ENCODE data around the gene RASGRF1. TPM values are rescaled to one million over a fixed set of nuclear protein-coding genes. Genes with fewer than 3 reads are reported as not detected.
"Not testable (repeated sequence)": the region's sequence is repeated elsewhere in the genome, so short reads cannot be mapped to it uniquely, and the experiment has no call there.

The RASGRF1 gene
- total RNA-seq, 1 donor from 2014 or later = not detected

DNA sequence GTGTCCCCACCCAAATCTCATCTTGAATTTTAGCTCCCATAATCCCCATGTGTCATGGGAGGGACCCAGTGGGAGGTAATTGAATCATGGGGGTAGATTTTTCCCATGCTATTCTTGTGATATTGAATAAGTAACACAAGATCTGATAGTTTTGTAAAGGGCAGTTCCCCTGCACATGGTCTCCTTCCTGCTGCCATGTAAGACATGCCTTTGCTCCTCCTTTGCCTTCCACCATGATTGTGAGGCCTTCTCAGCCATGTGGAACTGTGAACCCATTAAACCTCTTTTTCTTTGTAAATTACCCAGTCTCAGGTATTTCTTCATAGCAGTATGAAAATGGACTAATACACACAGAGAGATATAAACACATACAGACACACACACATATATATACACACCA is 66.1 kb downstream of the RASGRF1 start:
- intact Hi-C loops (cut with micrococcal nuclease) = not testable (repeated sequence)

DNA sequence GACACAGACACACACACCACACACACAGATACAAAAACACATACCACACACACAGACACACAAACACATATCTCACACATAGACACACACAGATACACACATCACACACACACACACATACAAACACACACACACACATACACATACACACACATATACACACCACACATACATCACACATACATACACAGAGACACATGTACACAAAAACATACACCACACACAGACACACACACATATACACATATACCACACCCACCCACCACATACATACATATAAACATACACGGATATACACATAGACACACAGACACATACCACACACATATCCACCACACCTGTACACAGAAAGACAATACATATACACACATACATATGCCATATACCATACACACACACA is 66.7 kb downstream of the RASGRF1 start:
- no peak for ATAC-seq
- intact Hi-C loops (cut with micrococcal nuclease) = no loop called here

More for the DNA sequence above, 66.1 kb downstream of the RASGRF1 start:
- DNase-seq, ATAC-seq: not testable (repeated sequence)

DNA sequence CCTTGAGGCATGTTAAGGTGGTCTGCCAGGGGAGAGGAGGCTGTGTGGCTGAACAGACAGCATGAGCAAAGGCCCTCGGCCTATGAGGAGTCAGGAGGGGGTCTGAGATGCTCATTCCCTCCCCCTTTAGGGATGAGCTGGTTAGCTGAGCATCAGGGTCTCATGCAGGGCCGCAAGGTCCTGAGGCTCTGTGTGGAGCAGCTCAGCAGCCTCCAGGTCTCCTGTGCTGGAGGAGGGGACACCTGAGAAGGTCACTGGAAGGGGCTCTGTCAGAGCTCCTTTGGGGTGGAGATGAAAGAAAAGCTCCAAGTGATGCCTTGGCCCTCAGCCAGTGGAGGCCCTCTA is 67.1 kb downstream of the RASGRF1 start:
- ATAC-seq (no peak), DNase-seq (no peak)
- intact Hi-C loops (cut with micrococcal nuclease) = no loop called here

More for the DNA sequence above, 66.7 kb downstream of the RASGRF1 start:
- DNase-seq = no peak

DNA sequence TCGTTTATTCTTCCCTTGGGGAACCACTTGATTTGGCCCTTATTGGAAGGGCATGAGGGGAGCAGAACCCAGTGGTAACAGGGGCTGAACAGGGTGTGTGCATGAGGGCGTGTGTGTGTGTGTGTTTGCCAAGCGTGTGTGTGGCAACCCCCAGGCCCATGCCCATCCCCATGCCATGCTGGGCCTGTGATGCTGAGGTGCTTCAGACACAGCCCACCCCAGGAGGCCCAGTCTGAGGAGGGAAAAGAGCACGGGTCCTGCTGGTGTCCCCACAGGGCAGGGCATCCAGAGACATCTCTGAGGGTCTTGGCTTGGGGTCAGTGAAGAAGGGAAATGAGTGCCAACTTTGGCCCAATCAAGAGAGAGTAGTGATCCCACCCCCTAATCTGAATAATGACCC is 71.6 kb downstream of the RASGRF1 start:
- intact Hi-C loops (cut with micrococcal nuclease) = no loop called here
- ATAC-seq = no peak
- DNase-seq = no peak

DNA sequence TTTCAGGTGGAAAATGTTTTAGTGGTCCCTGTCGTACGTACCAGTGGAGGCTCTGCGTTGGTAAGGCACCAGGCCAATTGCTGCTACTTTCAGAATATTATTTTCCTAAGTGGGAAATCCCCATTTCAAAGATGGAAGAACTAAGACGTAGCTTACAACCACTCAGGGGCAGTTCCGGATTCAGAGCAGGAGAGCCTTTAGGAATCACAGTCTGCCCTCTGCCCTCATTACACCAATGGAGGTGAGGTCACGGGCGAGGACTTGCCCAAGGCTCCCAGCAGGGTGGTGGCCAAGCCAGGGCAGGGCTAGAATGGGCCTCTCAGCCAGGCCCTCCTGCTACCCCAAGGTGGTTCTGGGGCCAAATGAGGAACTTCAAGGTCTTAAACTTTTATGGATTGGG is 72.6 kb downstream of the RASGRF1 start:
- intact Hi-C loops (cut with micrococcal nuclease) = no loop called here
- ATAC-seq = no peak
- no peak for DNase-seq

DNA sequence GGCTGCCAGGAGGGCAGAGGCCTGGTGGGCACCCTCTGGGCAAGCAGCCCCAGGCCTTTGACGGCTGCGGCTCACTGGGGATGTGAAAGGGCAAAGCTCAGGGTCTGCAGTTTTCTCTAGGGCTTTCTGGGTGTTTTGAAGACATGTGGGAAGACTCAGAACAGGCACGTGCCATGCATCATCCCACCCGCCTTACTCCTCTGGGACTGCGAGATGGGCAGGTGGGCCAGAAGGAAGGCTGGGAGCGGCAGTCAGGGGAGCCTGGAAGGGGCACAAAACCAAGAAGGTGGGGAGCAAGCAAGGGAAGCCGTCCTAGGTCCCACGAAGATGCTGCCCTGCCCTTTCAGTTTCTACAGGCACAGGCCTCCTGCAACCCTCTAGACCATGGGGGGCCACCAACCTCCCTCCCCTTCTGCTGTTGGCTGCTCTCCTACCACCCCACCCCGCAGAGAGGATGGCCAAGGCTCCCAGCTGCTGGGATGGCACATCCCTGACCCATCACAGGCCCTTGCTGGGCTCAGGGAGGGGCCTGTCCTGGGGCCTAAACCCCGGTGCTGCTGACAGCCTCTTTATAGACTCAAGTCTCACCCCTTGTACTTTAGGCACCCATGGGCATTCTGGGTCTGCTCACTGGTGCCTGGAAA is 73.9 kb downstream of the RASGRF1 start:
- intact Hi-C loops (cut with micrococcal nuclease) = no loop called here
- DNase-seq (no peak), ATAC-seq (no peak)

DNA sequence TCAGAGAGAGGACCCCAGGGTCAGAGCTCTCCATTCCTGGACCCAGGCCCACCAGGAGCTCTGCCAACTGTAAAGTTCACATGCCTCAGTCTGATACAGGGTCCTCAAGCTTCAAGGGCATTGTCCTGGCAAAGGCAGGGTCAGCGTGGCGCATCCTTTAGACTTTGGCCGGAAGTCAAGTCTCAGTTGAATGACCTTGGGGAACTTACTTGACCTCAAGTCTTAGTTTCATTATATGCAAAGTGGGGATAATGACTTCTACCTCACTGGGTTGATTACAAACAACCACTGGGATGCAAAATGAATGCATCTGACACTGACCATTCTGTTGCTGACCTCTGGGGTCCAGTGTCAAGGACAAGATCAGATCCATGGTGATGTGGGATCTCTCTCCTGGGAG is 75.2 kb downstream of the RASGRF1 start:
- no peak for ATAC-seq
- no peak for DNase-seq
- intact Hi-C loops (cut with micrococcal nuclease) = no loop called here

DNA sequence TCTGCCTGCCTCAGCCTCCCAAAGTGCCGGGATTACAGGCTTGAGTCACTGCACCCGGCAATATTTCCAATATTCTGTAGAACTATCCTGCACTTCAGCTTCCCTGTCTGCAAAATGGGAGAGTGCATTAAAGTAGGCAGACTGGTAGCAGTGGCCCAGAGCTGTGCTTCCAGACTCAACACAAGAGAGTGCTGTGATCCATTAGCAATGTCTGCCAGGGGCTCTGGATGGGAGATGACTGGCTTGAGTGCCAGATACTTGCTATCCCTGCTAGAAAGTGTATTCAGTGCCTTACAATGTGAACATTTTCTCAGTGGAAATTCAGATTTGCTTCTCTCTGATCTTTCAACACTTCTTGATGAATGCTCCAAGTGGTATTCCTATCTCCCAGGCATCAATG is 80.3 kb downstream of the RASGRF1 start:
- ATAC-seq (no peak), DNase-seq (no peak)
- intact Hi-C loops (cut with micrococcal nuclease) = no loop called here

DNA sequence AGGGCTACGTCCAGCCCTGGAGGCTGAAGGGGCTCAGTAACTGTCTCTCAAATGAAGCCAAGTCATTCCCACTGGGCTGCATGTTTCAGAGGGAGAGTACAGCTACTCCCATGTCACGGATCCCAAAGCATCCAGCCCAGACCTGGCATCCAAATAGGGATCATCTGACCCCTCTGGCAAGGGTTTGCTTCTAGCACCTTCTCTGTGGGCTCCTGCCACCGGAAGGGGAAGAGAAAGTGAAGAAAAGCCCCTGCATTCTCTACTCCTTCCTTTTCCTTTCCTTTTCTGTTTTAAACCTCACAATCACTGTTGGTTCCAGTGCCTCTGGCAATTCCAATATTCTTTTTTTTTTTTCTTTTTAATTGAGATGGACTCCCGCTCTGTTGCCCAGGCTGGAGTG is 81.2 kb downstream of the RASGRF1 start:
- DNase-seq (no peak), ATAC-seq (no peak)
- intact Hi-C loops (cut with micrococcal nuclease) = no loop called here

DNA sequence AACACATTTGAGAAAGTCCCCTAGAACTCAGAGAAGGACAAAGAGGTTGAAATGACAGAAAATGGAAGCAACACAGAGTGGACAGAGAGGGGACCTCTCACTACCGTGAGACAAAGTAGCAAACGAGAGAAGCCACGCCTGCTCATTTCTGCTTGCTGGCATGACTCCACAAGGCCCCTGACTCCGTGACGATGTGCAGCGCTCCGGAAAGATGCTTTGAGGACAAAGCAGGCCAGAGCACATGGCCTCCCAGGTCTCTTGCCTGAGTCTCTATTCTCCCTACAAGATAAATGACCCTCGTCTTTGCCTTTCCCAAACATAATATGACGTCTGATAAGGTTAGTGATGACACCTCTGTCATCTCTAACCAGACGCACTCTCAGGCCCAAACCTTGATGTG is 81.9 kb downstream of the RASGRF1 start:
- ATAC-seq = no peak
- intact Hi-C loops (cut with micrococcal nuclease) = no loop called here

DNA sequence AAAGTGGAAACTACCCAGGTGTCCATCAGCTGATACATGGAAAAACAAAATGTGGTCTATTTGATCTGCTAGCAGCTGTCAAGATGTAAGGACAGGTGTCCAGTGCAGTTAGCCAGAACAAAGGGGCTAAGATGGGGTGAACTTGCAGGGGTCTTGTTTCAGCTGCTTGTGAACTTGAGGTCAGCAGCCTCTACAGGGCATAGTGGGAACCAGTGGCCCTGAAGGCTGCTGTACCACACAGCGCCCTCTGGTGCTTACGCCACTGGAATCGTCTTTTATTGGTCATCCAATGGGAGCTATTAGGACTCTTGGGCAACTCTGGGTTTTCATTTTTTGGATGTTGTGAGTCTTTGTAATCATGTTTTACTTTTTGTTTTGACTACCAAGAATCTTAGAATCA is 83.5 kb downstream of the RASGRF1 start:
- peak; percentile 71 for DNase-seq
- peak; percentile 66 for ATAC-seq
- intact Hi-C loops (cut with micrococcal nuclease) = no loop called here

More for the DNA sequence above, 81.9 kb downstream of the RASGRF1 start:
- DNase-seq = no peak

DNA sequence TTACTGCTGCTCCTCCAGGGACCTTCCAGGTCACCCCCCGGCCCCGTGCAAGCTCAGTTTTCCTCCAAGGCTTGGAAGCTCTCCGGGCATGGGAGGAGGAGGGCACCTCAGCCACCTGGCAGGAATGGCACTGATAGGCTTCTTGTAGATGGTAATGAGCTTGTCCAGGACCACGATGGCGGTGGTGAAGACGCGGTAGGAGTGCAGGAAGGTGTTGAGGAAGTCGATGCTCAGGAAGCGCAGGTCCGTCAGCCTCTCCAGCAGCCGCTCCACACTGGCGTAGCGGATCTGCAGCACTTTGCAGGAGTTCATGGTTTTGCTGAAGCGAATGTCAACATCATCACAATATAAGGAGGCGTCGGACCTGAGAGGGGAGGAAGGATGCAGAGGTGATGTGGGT is 84.5 kb downstream of the RASGRF1 start:
- intact Hi-C loops (cut with micrococcal nuclease) = no loop called here
- DNase-seq (no peak), ATAC-seq (no peak)

DNA sequence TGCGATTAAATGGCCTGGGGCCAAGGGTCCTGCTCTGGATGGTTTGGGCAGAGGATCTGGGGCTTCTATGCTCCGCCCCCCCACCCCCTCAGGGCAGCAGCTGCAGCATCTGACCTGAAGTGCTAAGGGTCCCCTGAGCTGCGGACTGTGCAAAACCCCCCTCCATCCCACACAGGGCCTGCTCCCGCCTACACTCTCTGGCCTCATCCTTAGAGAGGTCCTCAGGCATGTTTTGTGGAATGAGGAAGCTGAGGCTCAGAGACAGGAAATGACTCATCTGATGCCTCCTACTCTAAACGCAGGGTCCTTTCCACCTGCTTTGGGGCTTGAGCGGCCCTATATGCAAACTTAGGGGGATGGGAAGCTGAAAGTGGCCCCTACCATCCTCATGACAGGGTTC is 86.2 kb downstream of the RASGRF1 start:
- DNase-seq (no peak), ATAC-seq (peak; percentile 65)
- intact Hi-C loops (cut with micrococcal nuclease) = no loop called here

DNA sequence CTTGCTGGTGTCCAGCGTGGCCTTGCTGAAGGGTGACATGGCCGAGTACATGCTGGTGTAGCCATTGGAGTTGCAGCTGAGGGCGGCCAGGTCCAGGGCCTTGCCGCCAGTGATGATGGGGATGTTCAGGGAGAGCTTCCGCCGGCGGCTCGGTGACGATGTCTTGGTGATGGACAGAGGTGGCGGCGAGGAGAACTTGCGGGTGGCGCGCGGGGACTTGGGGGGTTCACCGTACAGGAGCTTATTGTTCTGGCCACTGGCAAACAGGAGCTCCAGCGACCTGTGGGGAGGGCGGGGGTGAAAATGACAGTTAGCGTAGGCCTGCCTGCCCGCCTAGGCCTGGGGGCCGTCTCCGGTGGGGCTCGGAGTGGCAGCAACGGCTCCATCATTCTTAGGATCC is 86.7 kb downstream of the RASGRF1 start:
- DNase-seq (no peak), ATAC-seq (no peak)
- intact Hi-C loops (cut with micrococcal nuclease) = no loop called here

DNA sequence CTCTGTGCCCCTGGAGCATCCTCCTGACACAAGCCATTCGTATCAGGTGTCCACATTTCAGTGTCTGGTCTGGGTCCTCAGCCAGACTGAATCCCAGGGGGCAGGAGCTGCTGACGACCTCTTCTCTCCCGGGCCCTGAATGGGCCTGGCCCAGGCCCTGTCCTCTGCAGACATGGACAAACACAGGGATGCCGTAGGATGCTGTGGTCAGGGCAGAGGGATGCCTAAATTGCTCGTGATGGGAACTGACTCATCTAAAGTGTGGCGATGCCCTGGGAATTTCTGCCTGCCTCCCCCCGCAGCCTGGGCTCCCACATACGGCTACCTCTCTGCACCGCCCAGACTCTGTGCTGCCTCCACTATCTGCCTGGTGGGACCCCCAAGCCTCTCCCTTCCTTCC is 87.3 kb downstream of the RASGRF1 start:
- DNase-seq = no peak
- intact Hi-C loops (cut with micrococcal nuclease) = no loop called here
- ATAC-seq = no peak

DNA sequence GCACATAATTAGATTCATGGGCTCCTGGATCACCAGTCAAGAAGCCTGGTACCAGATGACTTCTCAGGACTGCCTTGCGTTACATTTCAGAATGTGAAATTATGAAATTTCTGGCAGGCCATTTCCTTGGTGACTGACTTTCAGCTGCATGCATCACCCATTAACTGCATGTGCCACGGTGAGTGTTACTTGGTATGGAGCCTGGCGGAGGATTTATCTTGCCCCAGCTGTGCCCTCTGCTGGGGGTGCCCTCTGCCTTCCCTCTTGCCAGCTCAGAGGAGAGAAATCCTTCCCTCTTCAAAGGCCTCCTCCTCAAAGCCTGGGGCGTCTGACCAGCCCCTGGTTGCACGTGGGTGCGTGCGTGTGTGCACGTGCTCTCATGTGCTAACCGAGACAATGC is 88.0 kb downstream of the RASGRF1 start:
- intact Hi-C loops (cut with micrococcal nuclease) = no loop called here
- DNase-seq (no peak), ATAC-seq (no peak)

DNA sequence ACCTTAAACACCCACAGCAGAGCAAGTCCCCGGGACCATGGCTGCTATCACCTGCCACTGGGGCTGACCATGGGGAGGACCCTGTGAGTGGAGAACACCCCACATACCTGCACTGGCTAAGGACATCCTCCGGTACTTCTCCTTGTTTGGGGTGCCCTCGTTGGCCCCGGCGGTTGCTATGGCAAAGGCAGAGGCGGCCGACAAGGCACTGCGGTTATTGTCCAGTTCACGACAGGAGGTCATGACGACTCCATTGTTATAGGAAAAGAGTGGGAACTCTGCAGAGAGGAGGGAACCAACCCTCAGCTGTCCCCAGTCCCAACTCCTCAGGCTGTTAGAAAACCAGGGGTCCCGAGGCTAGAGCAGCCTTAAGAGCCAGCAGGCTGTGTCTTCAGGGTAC is 90.9 kb downstream of the RASGRF1 start:
- ATAC-seq (no peak), DNase-seq (no peak)
- intact Hi-C loops (cut with micrococcal nuclease) = no loop called here

DNA sequence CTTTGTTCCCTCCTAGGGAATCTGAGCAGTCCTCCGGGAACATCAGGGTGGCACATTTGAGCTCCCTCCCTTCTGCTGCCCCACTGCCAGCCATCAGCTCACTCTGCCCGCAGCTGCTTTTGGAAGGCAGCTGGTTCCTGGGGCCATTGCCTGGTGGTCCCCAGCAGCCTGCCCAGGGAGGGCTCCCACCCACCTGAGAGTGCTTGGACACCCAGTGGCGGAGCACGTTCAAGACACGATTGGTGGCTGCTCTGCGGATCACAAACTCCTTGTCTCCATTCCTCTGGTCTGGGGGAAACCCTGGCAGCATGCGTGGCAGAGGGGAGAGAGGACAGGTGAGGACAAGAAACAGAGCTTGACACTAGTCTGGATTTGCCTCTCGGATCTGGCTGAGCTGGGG is 92.1 kb downstream of the RASGRF1 start:
- intact Hi-C loops (cut with micrococcal nuclease) = no loop called here
- DNase-seq (no peak), ATAC-seq (no peak)

DNA sequence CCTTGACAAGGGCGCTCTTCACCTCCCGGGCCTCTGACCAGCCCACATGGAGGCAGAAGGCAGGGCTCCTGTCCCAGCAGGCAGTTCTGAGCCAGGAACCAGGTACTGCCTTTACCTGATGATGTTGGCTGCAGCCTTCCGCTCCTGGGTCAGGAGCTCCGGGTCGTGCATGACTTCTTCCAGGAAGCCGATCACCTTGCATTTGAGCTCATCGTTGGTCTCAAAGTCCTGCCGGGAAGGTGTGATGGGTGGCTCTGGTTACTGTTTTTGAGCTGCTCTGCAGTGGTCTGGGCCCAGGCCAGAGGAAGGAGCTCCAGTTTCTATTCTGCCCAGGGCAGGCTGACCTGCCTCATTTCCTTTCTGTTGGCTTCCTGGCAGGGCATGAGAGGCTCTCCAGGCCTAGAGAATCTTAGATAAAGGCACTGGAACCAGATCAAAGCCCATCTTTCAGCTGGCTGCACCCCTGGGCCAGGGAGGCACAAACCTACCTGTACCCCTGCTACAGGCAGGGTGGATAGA is 92.5 kb downstream of the RASGRF1 start:
- DNase-seq (no peak), ATAC-seq (no peak)
- intact Hi-C loops (cut with micrococcal nuclease) = no loop called here

DNA sequence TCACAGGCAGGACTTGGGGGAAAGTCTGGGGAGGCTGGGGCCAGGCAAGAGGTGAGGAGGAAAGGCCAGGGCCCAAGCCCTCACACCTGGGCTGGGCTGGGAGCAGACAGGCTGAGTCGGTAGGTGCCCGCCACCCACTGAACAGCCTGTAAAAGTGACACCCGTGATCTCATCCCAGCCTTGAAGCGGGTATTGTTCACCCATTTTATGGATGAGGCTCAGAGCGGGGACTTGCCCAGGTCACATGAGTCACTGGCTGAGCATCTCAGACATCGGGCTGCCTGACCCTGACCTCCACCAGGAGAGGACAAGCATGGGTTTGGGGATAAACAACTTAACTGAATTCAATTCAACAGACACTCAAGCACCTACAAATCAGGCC is 93.7 kb downstream of the RASGRF1 start:
- DNase-seq (no peak), ATAC-seq (no peak)
- intact Hi-C loops (cut with micrococcal nuclease) = no loop called here

DNA sequence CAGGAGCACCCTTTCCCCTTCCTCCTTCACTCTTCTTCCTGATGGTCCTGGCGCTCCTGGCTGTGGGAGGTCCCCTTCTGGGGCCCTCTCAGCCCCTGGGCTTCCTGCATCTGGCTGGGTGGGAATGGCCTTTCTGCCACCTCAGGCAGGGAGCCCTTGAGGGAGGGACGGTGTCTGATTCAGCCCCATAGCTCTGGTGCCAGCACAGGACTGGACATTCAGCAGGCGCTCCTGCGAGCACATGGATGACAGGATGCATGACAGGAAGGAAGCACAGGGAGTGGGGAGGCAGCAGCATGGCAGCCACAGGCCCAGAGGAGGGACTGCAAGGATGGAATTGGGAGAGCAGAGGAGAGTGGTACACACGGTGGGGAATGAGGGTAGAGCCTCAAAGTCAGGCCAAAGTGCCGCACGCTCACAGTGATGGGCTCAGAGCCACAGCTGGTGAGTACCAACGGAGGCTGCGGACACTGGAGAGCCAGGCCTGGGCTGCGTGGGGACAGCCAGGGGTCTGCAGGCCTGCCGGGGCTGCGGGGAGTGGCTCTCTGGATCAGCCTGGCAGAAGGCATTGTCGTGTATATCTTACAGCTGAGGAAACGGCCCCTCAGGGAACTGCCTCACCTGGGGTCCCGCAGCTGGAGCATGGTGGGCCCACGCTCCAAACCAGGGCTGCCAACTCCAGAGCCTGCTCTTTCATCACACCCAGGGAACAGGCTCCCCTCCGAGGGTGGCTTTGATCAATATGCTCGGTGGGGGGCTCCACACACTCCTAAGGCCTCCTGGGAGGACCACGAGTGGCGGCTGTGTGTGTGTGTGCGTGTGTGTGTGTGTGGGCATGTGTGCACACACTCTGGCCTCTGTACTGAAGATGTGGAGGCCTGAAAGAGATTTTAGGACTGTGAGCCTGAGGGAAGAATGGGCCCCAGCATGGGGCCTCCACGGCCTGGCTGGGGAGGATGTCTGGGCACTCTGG is 94.4 kb downstream of the RASGRF1 start:
- DNase-seq (no peak), ATAC-seq (no peak)
- intact Hi-C loops (cut with micrococcal nuclease) = no loop called here

Data from left ventricle myocardium superior (tissue), 1 donor.